ENCODE measurements around the gene CXorf51B.
"Not testable (repeated sequence)": the region's sequence is repeated elsewhere in the genome, so short reads cannot be mapped to it uniquely, and the experiment has no call there.

Gene CXorf51B

GRCh38 chrX:146809471-146809870 lies at the start of gene CXorf51B:
CXorf51B (plus strand) TSS chrX:146809771; CDS start chrX:146809792, 21 bp downstream.
- H3K4me3 ChIP-seq; H3K27me3 ChIP-seq; H3K27ac ChIP-seq; H3K9me3 ChIP-seq; H3K36me3 ChIP-seq; DNase-seq; intact Hi-C loops (cut with DNase I; ENCODE audit: low total_unique reads); H3K4me1 ChIP-seq: not testable (repeated sequence)

DNA sequence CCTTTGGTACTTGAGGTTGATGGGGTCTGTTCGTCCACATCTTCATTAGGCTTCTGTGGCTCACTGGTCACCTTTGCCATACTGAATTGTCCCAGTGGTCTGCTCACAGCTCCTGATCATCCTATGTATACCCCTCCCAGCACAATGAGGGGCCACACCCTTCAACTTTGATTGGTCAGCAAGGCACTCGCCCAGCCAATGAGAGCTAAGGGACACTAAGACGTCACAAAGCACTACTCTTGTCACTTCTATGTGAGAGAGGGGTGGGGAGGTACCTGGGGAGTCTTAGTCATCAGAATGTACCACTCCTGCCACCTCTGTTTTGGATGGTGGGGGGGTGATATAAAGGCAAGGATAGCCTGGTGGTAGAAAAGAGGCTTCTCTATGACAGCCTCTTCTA lies 5.1 kb downstream of the CXorf51B start, which contains the start of gene CXorf51A:
Gene CXorf51A, minus strand, starts transcription at position 101 of the 400 bp plus-strand sequence. Its CDS starts 21 bp downstream, at position 80.
- H3K27ac ChIP-seq; H3K4me3 ChIP-seq; intact Hi-C loops (cut with DNase I; ENCODE audit: low total_unique reads); H3K4me1 ChIP-seq; H3K9me3 ChIP-seq; H3K36me3 ChIP-seq; H3K27me3 ChIP-seq; DNase-seq: not testable (repeated sequence)

DNA sequence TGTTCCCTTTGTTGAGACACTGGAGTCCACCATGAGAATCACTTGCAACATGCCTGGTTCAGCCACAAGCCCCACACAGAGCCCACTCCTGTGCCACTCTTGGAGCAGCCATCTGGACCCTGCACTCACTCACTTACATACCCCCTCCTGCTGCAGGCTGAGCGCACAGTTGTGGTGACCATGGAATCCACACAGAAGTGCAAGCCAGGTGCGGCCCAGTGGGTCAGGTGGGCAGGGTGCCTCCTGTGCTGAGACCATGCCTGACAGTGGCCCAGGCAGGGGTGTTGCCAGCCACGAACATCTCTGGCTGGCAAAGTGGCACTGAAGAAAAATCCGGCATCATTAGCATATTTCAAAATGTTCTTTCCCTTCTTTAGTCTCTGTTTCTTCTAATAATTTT lies 22.4 kb downstream of the CXorf51B start:
- H3K27ac ChIP-seq: no peak overlapping the region
- H3K36me3 ChIP-seq: no peaks in the 10 kb centered on the region
- H3K4me3 ChIP-seq: no peak overlapping the region
- no peak for DNase-seq
- TF ChIP-seq, protein P1, sequence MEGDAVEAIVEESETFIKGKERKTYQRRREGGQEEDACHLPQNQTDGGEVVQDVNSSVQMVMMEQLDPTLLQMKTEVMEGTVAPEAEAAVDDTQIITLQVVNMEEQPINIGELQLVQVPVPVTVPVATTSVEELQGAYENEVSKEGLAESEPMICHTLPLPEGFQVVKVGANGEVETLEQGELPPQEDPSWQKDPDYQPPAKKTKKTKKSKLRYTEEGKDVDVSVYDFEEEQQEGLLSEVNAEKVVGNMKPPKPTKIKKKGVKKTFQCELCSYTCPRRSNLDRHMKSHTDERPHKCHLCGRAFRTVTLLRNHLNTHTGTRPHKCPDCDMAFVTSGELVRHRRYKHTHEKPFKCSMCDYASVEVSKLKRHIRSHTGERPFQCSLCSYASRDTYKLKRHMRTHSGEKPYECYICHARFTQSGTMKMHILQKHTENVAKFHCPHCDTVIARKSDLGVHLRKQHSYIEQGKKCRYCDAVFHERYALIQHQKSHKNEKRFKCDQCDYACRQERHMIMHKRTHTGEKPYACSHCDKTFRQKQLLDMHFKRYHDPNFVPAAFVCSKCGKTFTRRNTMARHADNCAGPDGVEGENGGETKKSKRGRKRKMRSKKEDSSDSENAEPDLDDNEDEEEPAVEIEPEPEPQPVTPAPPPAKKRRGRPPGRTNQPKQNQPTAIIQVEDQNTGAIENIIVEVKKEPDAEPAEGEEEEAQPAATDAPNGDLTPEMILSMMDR (IDR thresholded peaks at IDR 0.05): no peak
- intact Hi-C loops (cut with DNase I; ENCODE audit: low total_unique reads): no loop called here
- no peaks in the 10 kb centered on the region for H3K4me1 ChIP-seq
- no peaks in the 10 kb centered on the region for H3K27me3 ChIP-seq
- H3K9me3 ChIP-seq: no peaks in the 10 kb centered on the region

GRCh38 chrX:146854281-146854680 lies 44.7 kb downstream of the CXorf51B start:
- H3K36me3 ChIP-seq: no peaks in the 10 kb centered on the region
- no peak overlapping the region for H3K27ac ChIP-seq
- no peaks in the 10 kb centered on the region for H3K27me3 ChIP-seq
- no peaks in the 10 kb centered on the region for H3K9me3 ChIP-seq
- no peak overlapping the region for H3K4me3 ChIP-seq
- H3K4me1 ChIP-seq: no peaks in the 10 kb centered on the region
- intact Hi-C loops (cut with DNase I; ENCODE audit: low total_unique reads): no loop called here
- TF ChIP-seq, protein P1 (IDR thresholded peaks at IDR 0.05): no peak
- DNase-seq: no peak
